Measurements from ENCODE around the gene CCDC187. TPM values are rescaled to one million over a fixed set of nuclear protein-coding genes. Genes with fewer than 3 reads are reported as not detected.

The CCDC187 gene
- total RNA-seq, 1 experiment from 2014 or later = 2.7 TPM

DNA sequence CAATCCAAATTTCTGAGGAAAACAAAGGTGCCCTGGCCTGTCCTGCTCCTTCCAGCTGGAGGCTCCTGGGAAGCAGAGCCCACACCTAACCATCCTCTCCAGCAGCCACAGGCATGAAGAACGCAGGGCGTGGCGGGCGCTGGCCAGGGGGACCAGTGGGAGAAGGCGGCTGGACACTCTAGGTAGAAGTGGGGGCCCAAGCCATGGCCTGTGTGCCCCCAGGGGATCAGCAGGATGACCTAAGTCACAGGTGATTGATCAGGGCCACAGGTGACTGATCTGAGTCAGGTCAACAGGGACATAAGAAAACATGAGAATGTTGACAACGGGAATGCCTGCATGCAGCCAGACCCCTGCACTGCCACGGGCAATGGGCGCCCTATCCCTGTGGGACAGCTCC lies 61.6 kb downstream of the CCDC187 start:
- peaks cover 6% of the 10 kb centered on the region; the same call in 1 of the 2 replicates for H3F3A ChIP-seq (ENCODE audit: insufficient read depth, low read depth)
- CTCF ChIA-PET = no interaction called here
- H3K9me2 ChIP-seq (ENCODE audit: insufficient read depth) = no peaks in the 10 kb centered on the region
- intact Hi-C loops (cut with micrococcal nuclease; ENCODE audit: unreplicated experiment) = no loop called here
- no peak overlapping the region for H3K27ac ChIP-seq
- no peak overlapping the region for H3K4me3 ChIP-seq
- peaks cover 5% of the 10 kb centered on the region; the same call in 1 of the 2 replicates for H3K27me3 ChIP-seq (ENCODE audit: insufficient read depth, low read depth)
- DNase-seq = no peak
- no peak overlapping the region for H3K4me2 ChIP-seq
- no TSS peak for BruUV-seq (replicated peaks)
- H4K20me1 ChIP-seq (ENCODE audit: insufficient read depth) = peaks cover 70% of the 10 kb centered on the region
- peaks cover 76% of the 10 kb centered on the region for H3K79me2 ChIP-seq (ENCODE audit: low read depth)
- H3K9me3 ChIP-seq (ENCODE audit: insufficient read depth, low read depth) = no peaks in the 10 kb centered on the region
- POLR2A ChIA-PET (ENCODE audit: unreplicated experiment) = no interaction called here
- peaks cover 12% of the 10 kb centered on the region for H3K4me1 ChIP-seq (replicated peaks; ENCODE audit: insufficient read depth)
- no peaks in the 10 kb centered on the region for H3K36me3 ChIP-seq (ENCODE audit: low read depth)
- H2AFZ ChIP-seq = no peak overlapping the region
- TF ChIP-seq, protein P1, sequence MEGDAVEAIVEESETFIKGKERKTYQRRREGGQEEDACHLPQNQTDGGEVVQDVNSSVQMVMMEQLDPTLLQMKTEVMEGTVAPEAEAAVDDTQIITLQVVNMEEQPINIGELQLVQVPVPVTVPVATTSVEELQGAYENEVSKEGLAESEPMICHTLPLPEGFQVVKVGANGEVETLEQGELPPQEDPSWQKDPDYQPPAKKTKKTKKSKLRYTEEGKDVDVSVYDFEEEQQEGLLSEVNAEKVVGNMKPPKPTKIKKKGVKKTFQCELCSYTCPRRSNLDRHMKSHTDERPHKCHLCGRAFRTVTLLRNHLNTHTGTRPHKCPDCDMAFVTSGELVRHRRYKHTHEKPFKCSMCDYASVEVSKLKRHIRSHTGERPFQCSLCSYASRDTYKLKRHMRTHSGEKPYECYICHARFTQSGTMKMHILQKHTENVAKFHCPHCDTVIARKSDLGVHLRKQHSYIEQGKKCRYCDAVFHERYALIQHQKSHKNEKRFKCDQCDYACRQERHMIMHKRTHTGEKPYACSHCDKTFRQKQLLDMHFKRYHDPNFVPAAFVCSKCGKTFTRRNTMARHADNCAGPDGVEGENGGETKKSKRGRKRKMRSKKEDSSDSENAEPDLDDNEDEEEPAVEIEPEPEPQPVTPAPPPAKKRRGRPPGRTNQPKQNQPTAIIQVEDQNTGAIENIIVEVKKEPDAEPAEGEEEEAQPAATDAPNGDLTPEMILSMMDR (conservative IDR thresholded peaks at IDR 0.05) = no peak
- TF ChIP-seq EZH2 (IDR thresholded peaks at IDR 0.05; ENCODE audit: low read depth) = no peak

DNA sequence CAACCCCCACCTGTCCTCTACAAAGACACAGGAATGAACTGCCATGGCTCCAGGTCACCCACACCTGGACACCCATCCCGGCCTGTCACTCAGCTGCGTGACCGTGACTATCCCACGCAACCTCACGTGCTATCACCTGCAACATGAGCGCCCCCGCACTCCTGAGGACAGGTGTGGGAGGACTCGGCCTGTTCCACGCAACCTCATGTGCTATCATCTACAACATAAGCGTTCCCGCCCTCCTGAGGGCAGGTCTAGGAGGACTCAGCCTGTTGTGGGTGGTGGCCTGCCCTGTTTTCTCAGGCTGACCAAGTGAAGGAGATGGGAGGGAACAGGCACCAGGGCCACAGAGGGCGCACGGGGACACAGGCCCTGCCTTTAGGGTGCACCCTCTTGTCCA lies 62.4 kb downstream of the CCDC187 start:
- no peaks in the 10 kb centered on the region for H3K27me3 ChIP-seq (ENCODE audit: insufficient read depth, low read depth)
- TF ChIP-seq EZH2 (IDR thresholded peaks at IDR 0.05; ENCODE audit: low read depth) = no peak
- TF ChIP-seq, protein P1 (conservative IDR thresholded peaks at IDR 0.05) = no peak
- no peaks in the 10 kb centered on the region for H3K9me3 ChIP-seq (ENCODE audit: insufficient read depth, low read depth)
- peaks cover 70% of the 10 kb centered on the region for H4K20me1 ChIP-seq (ENCODE audit: insufficient read depth)
- peaks cover 76% of the 10 kb centered on the region for H3K79me2 ChIP-seq (ENCODE audit: low read depth)
- DNase-seq = no peak
- CTCF ChIA-PET = no interaction called here
- H3K27ac ChIP-seq = no peak overlapping the region
- H2AFZ ChIP-seq = no peak overlapping the region
- no peaks in the 10 kb centered on the region for H3K36me3 ChIP-seq (ENCODE audit: low read depth)
- H3K4me2 ChIP-seq = no peak overlapping the region
- no peaks in the 10 kb centered on the region for H3K9me2 ChIP-seq (ENCODE audit: insufficient read depth)
- POLR2A ChIA-PET (ENCODE audit: unreplicated experiment) = no interaction called here
- intact Hi-C loops (cut with micrococcal nuclease; ENCODE audit: unreplicated experiment) = no loop called here
- peaks cover 6% of the 10 kb centered on the region; the same call in 1 of the 2 replicates for H3F3A ChIP-seq (ENCODE audit: insufficient read depth, low read depth)
- no TSS peak for BruUV-seq (replicated peaks)
- peaks cover 12% of the 10 kb centered on the region for H3K4me1 ChIP-seq (replicated peaks; ENCODE audit: insufficient read depth)
- H3K4me3 ChIP-seq = no peak overlapping the region

DNA sequence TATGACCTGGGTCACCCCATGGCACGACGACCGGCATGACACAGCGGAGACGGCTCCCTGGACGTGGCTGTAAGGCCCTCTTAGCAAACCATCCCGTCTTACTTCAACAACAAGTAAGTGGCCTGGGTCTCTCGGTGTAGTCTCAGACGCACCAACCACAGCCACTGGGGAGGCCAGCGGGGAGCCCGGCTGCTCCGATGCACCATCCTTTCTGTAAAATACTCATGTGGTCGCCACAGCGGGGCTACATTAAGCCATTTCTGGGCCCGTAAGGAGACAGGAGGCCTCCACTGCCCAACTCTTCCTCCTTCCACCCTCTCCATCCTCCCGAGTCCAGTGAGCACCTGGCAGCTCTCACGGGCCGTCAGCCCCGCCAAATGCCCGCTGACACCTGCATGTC lies 63.0 kb downstream of the CCDC187 start:
- ChIA-PET POLR2A (ENCODE audit: unreplicated experiment) (no interaction called here), CTCF (no interaction called here)
- Histone ChIP-seq H3K9me2 (ENCODE audit: insufficient read depth) (no peaks in the 10 kb centered on the region), H3K4me3 (no peak overlapping the region), H3K36me3 (ENCODE audit: low read depth) (no peaks in the 10 kb centered on the region), H3F3A (ENCODE audit: insufficient read depth, low read depth) (no peaks in the 10 kb centered on the region), H3K9me3 (ENCODE audit: insufficient read depth, low read depth) (no peaks in the 10 kb centered on the region), H2AFZ (no peak overlapping the region), H3K4me2 (no peak overlapping the region), H3K79me2 (ENCODE audit: low read depth) (peaks cover 76% of the 10 kb centered on the region), H3K4me1 (replicated peaks; ENCODE audit: insufficient read depth) (peaks cover 12% of the 10 kb centered on the region), H3K27ac (no peak overlapping the region), H3K27me3 (ENCODE audit: insufficient read depth, low read depth) (no peaks in the 10 kb centered on the region), H4K20me1 (ENCODE audit: insufficient read depth) (peaks cover 72% of the 10 kb centered on the region)
- BruUV-seq (replicated peaks) = no TSS peak
- TF ChIP-seq EZH2 (IDR thresholded peaks at IDR 0.05; ENCODE audit: low read depth) = no peak
- TF ChIP-seq, protein P1 (conservative IDR thresholded peaks at IDR 0.05) = no peak
- intact Hi-C loops (cut with micrococcal nuclease; ENCODE audit: unreplicated experiment) = no loop called here
- no peak for DNase-seq
